Measurements from ENCODE around the gene PPP1CC.

PPP1CC gene

DNA sequence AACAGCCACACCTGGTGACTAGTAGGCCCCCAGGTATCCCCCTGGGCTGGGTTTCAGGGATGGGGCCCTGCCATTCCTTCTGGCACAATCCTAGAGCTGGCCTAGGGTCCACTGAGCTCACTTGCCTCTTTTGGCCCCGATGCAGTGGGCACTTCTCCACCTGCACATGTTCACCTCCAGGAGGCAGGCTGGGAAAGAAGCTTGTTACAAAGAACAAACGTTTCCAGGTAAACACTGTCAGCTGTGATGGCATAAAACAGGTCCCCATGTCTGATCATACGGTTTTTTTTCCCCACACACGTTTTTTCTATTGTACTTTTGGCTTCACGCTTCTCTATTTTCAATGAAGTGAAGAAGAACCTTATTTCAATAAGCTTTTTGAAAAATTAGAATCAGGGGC lies 37.9 kb downstream of the PPP1CC start:
- no peak for TF ChIP-seq CTCF (IDR thresholded peaks at IDR 0.05; ENCODE audit: unreplicated experiment in 3 of 3)
- Mint-ChIP-seq H3K27me3 (ENCODE audit: low read depth) (no peaks in the 10 kb centered on the region), H3K36me3 (ENCODE audit: low read depth) (peaks cover 5% of the 10 kb centered on the region), H3K9me3 (no peaks in the 10 kb centered on the region), H3K27ac (no peak overlapping the region), H3K4me1 (no peaks in the 10 kb centered on the region), H3K4me3 (no peak overlapping the region)

GRCh38 chr12:110704231-110704630 lies 38.5 kb downstream of the PPP1CC start:
- no peaks in the 10 kb centered on the region for H3K9me3 Mint-ChIP-seq
- H3K4me3 Mint-ChIP-seq = no peak overlapping the region
- H3K27me3 Mint-ChIP-seq (ENCODE audit: low read depth) = no peaks in the 10 kb centered on the region
- no peak for TF ChIP-seq CTCF (IDR thresholded peaks at IDR 0.05; ENCODE audit: unreplicated experiment in 3 of 3)
- H3K36me3 Mint-ChIP-seq (ENCODE audit: low read depth) = peaks cover 5% of the 10 kb centered on the region
- no peaks in the 10 kb centered on the region for H3K4me1 Mint-ChIP-seq
- H3K27ac Mint-ChIP-seq = no peak overlapping the region

- no peak overlapping the region for H3K27ac Mint-ChIP-seq
- H3K27me3 Mint-ChIP-seq (ENCODE audit: low read depth) = no peaks in the 10 kb centered on the region
- H3K4me1 Mint-ChIP-seq = peaks cover 7% of the 10 kb centered on the region
- H3K36me3 Mint-ChIP-seq (ENCODE audit: low read depth) = no peaks in the 10 kb centered on the region
- no peak overlapping the region for H3K4me3 Mint-ChIP-seq
- H3K9me3 Mint-ChIP-seq = no peaks in the 10 kb centered on the region
- no peak for TF ChIP-seq CTCF (IDR thresholded peaks at IDR 0.05; ENCODE audit: unreplicated experiment in 3 of 3)
Measured at GRCh38 chr12:110702081-110702480, 40.6 kb downstream of the PPP1CC start.

DNA sequence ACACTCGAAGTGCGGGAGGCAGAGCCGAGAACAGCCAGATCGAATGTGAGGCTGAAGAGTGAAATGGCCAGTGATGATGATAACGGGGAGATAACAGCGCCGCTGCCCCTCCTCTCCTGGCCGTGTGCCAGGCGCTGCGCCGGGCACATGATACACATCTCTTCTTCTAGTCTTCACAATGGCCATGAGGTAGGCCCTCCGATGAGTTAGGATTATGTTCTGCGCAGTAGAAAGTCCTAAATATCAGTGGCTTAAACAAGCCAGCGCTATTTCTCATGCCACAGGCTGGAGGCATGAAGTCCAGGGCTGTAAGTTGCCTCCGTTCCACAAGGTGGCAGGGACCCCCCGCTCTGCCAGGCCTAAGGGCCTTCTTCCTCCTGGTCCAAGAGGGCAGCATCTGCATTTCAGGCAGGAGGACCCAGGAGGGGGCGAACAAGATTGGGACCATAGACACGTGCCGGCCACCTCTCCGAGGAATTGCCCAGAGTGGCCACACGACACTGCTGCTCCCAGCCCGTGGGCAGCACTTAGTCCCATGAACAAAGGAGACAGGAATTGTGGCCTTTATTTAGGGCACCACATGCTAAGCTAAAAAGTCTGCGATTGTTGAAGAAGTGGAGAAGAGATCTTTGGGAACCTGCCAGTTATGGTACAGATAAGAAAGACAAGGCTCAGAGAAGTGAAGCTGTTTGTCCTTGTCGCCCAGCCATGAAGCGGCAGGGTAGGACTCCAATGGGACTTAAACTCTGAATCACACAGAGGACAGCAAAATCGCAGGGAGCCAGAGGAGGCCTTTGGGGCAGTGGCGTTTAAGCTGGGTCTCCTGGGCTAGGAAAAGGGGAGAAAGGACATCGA lies 42.9 kb downstream of the PPP1CC start:
- H3K27ac Mint-ChIP-seq = no peak overlapping the region
- TF ChIP-seq CTCF (IDR thresholded peaks at IDR 0.05; ENCODE audit: unreplicated experiment in 3 of 3) = no peak
- no peaks in the 10 kb centered on the region for H3K9me3 Mint-ChIP-seq
- no peak overlapping the region for H3K4me3 Mint-ChIP-seq
- no peaks in the 10 kb centered on the region for H3K36me3 Mint-ChIP-seq (ENCODE audit: low read depth)
- peaks cover 3% of the 10 kb centered on the region for H3K27me3 Mint-ChIP-seq (ENCODE audit: low read depth)
- peaks cover 7% of the 10 kb centered on the region for H3K4me1 Mint-ChIP-seq

- no peak overlapping the region for H3K4me3 Mint-ChIP-seq
- H3K4me1 Mint-ChIP-seq = peaks cover 7% of the 10 kb centered on the region
- TF ChIP-seq CTCF (IDR thresholded peaks at IDR 0.05; ENCODE audit: unreplicated experiment in 3 of 3) = peak; percentile 64 to 68 (median 67)
- H3K9me3 Mint-ChIP-seq = no peaks in the 10 kb centered on the region
- H3K27ac Mint-ChIP-seq = peak overlapping the region in 2 of 3 experiments; percentile 55 to 79
- H3K27me3 Mint-ChIP-seq (ENCODE audit: low read depth) = peaks cover 3% of the 10 kb centered on the region
- H3K36me3 Mint-ChIP-seq (ENCODE audit: low read depth) = no peaks in the 10 kb centered on the region
Measured at GRCh38 chr12:110698171-110698902, 44.4 kb downstream of the PPP1CC start.
